ENCODE data around the gene VAT1L.
A peak's percentile ranks its signal among the peaks of the same experiment; 100 is the strongest.
"Not testable (repeated sequence)": the region's sequence is repeated elsewhere in the genome, so short reads cannot be mapped to it uniquely, and the experiment has no call there.

The VAT1L gene

GRCh38 chr16:77918809-77919707, 130.7 kb downstream of the VAT1L start:
- DNase-seq: no peak

DNA sequence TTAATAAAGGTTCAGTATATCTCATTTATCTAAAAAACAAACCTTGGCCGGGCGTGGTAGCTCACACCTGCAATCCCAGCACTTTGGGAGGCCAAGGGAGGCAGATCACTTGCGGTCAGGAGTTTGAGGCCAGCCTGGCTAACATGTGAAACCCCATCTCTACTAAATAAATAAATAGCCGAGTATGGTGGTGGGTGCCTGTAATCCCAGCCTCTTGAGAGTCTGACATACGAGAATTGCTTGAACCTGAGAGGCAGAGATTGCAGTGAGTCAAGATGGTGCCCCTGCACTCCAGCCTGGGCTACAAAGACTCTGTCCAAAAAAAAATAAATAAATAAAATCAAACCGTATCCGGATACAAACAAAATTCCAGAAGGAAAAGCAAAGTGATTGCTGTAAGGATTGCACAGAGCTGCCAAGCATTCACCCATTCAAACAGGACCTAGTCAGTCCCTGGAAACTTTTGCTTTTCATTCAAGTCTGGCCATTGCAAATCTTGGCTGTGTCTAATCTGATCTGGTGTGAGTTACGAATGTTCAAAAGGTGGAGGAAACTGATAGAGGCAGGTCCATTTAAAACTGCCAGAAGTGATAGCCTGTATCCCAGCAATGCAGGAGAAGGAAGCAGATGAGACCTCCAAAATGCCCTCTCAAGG, 131.5 kb downstream of the VAT1L start:
- no peak for DNase-seq

GRCh38 chr16:77920984-77921383, 132.6 kb downstream of the VAT1L start:
- DNase-seq: no peak

DNA sequence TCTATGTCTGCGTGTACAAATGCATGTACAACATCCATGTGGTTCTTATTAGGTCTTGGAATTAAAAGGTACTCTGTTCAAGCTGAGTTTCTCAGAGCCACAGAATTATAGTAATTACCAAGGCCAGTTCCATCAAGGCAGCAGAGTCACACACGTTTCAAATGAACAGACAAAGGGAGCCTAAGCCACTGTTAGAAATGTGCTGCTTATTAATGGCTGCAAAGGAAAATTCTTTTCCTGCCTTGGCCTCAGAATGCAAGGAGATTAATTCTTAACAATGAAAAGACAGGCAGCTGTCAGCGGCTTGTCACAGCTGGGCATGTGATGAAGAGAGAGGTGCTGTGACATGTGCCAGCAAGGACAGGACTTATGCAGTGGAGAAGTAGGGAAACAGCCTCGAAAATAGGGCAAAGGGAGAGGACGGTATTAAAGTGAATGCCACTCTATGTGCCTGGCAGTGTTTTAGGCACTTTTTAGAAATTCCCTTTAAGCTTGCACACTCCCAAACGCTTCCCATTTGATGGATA, 133.9 kb downstream of the VAT1L start:
- no peak for DNase-seq

DNA sequence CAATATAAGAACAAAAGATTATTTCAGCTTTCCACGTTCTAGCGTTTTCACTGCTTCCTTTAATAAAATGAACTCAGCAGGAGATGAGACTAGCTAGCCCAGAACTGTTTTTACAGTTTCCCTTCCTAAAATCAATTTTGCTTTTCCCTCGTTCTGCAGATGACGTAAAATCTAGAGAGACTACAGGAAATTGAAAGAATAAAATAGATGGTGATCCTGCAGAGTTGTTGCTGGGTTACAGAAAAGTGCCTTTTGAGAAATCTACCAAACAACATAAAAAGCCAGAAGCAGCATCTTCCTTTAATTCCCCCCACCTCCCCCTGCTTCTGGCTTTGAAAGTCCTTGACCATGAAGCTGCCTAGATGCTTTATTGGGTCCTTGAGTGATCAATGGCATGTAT, 137.2 kb downstream of the VAT1L start:
- DNase-seq: no peak

- peak; percentile 59 to 80 for DNase-seq
Observed at GRCh38 chr16:77928096-77928495, 139.7 kb downstream of the VAT1L start.

- no peak for DNase-seq
Observed at GRCh38 chr16:77929004-77929403, 140.6 kb downstream of the VAT1L start.

DNA sequence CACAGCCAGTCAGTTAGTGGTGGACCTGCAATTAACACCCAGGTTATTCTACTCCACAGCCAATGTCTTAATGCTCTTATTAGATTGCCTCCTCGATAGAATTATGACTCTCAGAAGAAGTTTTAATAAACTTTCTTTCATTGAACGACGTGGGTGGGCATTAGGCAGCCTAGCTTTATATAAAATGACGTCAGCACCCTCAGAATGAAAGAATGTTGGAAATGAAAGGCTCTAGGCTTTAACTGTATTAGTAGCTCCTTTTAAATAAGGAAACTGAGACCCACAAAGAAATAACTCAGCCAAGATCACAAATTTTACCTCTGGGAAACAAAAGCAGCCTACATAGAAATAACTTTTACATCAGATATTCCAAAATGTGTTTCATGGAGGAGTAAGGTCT, 142.7 kb downstream of the VAT1L start:
- DNase-seq: no peak

- no peak for DNase-seq
Observed at GRCh38 chr16:77937473-77938149, 149.2 kb downstream of the VAT1L start.

DNA sequence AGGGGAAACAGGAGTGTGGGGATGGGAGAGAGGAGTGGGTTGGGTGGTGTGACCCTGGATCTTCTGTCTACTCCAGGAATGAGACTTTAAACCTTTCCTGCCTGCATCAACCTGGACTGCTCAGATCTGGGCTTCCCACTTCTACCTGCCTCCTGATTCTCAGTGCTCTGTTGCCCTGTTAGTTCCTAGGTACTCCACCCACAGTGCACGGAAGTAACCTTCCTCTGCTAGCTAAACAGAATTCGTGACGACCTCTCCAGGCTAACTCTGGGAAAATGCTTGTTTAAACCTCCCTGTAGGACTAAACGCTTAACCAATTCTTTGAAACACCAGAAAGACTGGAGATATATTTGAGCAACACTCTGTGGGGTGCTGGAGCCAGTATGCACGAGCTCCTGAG, 150.5 kb downstream of the VAT1L start:
- no peak for DNase-seq

- no peak for DNase-seq
Observed at GRCh38 chr16:77939968-77940367, 151.6 kb downstream of the VAT1L start.

DNA sequence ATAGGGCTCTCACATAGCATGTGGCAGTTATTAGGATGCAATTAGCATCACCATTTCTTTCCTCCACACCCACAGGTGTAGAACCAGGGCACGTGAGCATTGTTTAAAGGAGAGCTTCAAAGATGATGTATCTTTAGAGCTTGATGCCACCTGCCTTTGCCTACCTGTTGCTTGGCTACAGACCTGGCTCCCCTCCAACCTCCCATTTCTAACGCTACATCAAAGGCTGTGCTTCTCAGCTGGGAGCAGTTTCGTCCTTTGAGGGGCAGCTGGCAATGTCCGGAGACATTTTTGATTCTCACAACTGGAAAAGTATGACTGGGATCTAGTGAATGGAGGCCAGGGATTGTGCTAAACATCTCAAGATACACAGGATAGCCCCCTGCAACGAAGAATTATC, 155.4 kb downstream of the VAT1L start:
- peak; percentile 68 to 76 for DNase-seq

- DNase-seq: peak; percentile 1 to 27
Observed at GRCh38 chr16:77944631-77945030, 156.3 kb downstream of the VAT1L start.

GRCh38 chr16:77945126-77945525, 156.8 kb downstream of the VAT1L start:
- no peak for DNase-seq

- DNase-seq: no peak
Observed at GRCh38 chr16:77946823-77947222, 158.5 kb downstream of the VAT1L start.

DNA sequence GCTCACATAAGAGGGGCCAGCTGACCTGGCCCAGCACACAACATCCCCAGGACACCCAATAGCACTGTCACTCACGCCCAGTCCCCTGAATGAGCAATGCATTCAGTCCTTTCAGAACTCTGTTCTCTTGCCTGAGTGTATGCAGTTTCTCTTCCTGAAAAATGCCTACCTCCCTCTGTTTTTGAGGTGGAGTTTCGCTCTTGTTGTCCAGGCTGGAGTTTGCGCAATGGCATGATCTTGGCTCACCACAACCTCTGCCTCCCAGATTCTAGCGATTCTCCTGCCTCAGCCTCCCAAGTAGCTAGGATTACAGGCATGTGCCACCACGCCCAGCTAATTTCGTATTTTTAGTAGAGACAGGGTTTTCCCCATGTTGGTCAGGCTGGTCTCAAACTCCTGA, 159.2 kb downstream of the VAT1L start:
- DNase-seq: not testable (repeated sequence)

DNA sequence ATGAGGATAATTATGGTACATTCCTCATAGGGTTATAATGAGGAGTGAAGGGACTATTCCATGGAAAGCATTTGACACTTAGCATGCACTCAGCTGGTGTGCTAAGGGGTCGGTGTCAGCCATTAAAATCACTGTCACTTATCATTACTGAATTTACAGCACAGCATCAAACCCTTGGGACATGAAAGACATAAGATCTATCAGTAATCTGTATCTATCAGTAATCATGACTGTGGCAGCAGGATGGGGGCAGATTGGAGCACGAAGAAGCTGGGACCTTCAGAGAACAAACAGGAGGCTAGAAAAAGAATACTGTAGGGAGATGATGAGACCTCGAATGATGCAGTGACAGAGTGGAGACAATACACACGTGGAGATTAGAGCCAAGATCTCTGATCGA, 160.5 kb downstream of the VAT1L start:
- DNase-seq: no peak

DNA sequence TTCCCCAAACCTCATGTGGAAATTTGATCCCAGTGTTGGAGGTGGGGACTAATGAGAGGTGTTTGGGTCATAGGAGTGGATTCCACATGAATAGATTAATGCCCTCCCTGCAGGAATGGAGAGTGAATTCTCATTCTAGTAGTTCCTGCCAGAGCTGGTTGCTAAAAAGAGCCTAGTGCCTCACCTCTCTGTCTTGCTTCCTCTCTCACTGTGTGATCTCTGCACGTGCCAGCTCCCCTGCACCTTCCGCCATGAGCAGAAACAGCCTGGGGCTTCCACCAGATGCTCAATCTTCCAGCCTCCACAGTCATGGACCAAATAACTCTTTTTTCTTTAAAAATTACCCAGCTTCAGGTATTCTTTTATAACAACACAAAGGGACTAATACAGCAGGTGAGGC, 161.1 kb downstream of the VAT1L start:
- no peak for DNase-seq

DNA sequence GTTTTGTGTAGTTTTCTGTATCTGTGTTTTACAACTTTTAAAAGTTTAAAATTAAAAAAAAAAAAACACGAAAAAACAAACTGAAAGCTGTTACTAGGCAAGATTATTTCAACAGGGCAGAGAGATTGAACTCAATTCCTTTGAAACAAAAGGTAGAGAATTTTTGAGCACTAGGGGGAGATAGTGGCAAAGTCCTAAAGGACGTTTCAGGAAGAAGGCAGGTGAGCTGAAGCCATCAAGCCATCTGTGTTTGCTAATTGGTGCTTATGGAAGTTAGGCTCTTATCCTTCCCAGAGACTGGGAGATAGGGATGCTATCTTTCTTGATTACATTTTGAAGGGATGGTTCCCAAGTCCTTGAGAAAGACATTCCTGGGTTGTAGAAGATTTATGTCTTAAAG, 163.4 kb downstream of the VAT1L start:
- DNase-seq: peak in 1 of 2 experiments; percentile 1

DNA sequence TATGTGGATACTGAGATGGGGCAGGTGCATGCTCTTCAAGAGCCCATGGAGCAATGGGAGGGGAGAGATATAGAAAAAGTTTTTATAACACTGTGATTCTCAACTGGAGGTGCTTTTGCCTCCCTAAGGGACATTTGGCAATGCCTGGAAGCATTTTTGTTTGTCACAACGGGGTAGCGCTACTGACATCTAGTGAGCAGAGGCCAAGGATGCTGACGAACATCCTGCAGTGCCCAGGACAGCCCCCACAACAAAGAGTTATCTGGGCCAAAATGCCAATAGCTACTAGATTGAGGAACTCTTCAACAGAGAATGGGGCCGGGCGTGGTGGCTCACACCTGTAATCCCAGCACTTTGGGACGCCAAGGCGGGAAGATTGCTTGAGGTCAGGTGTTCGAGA, 166.8 kb downstream of the VAT1L start:
- DNase-seq: no peak

DNA sequence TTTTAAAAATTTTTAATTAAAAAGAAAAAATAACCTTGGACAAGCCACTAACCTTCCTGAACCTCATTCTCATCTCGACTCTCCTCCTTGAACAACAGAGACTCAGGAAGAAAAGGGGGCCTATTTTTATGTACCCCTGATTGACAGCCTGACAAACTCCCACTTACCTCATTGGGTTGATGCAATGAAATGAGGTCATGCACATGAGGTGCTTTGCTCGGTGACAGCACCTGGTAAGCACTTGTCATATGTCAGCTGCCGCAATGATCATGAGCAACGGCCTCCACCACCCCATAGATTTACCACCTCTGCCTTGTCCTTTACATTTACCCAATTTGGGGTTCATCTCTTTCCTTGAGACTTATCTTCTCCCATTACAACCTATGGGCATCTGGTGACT, 167.9 kb downstream of the VAT1L start:
- no peak for DNase-seq

- DNase-seq: no peak
Observed at GRCh38 chr16:77960766-77961165, 172.4 kb downstream of the VAT1L start.

DNA sequence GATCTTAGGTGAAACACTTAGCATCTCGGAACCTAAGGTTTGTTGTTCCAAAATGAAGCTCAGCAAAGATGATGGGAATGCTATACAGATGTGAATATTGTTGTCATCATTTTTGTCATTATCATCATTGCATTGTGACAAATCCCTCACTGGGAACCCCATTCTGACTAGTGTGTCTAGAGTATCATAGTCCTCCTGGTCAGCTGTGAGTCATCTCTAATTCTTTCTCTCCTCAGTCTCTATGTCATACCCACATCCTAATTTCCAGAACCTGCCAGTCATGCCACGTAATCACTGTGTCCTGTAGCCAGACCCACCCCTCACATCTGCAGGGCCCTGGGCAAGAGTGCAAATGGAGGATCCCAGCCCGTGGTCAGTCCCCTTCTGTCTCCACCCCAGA, 173.4 kb downstream of the VAT1L start:
- no peak for DNase-seq

GRCh38 chr16:77962689-77963088, 174.3 kb downstream of the VAT1L start:
- no peak for DNase-seq

All from NCI-H1930 (cell line).